PC-9 (cell line): ENCODE measurements around the gene IL20RA. TPM values are rescaled to one million over a fixed set of nuclear protein-coding genes. Genes with fewer than 3 reads are reported as not detected.
A peak's percentile ranks its signal among the peaks of the same experiment; 100 is the strongest.

Experiments used
- BruUV-seq: library from RNA; stranded (reverse); fragments of 400-500 nt; replicated peaks from 2 replicates; lab custom pipeline; 2021; lab: Mats Ljungman, UMichigan
- CTCF ChIA-PET: fragments of 300-600 bp; sonication (Branson Sonifier 250); formaldehyde crosslinking; loops from one replicate; lab custom pipeline; 2022; ENCODE audit warnings: antibody characterized with exemption; lab: Charles Lee
- POLR2A ChIA-PET: fragments of 300-600 bp; sonication (Branson Sonifier 250); formaldehyde crosslinking; loops from one replicate; lab custom pipeline; 2022; ENCODE audit warnings: antibody characterized with exemption; ENCODE audit not compliant: unreplicated experiment; lab: Charles Lee
- DNase-seq, 2 experiments: peaks; one replicate each; pipeline versions ENCODE4 v3.0.0 to v3.0.0-alpha.2; 2015 to 2022; ENCODE audit warnings: mixed read lengths in 1 of 2
- H2AFZ ChIP-seq: fragments of 200-600 bp; sonication (generic); 2 replicates; pipeline ENCODE4 v1.8.1; 2017; ENCODE audit warnings: antibody characterized with exemption
- H3F3A ChIP-seq: fragments of 200-600 bp; sonication (generic); 2 replicates; pipeline ENCODE4 v1.8.1; 2017; ENCODE audit warnings: antibody characterized with exemption, mild to moderate bottlenecking, low read depth; ENCODE audit not compliant: insufficient read depth
- H3K27ac ChIP-seq: fragments of 200-600 bp; sonication (generic); 2 replicates; pipeline ENCODE4 v1.6.1; 2016; ENCODE audit warnings: mixed run types
- H3K27me3 ChIP-seq: fragments of 200-600 bp; sonication (generic); 2 replicates; pipeline ENCODE4 v1.6.1; 2016; ENCODE audit warnings: low read depth, mixed run types; ENCODE audit not compliant: insufficient read depth
- H3K36me3 ChIP-seq: fragments of 200-600 bp; sonication (generic); 2 replicates; pipeline ENCODE4 v1.6.1; 2016; ENCODE audit warnings: low read depth, mixed run types
- H3K4me1 ChIP-seq: fragments of 200-600 bp; sonication (generic); replicated peaks from 2 replicates; pipeline ENCODE4 v1.6.1; 2016; ENCODE audit warnings: mixed run types; ENCODE audit not compliant: insufficient read depth
- H3K4me2 ChIP-seq: fragments of 200-600 bp; sonication (generic); 2 replicates; pipeline ENCODE4 v1.6.1; 2017; ENCODE audit warnings: mixed run types
- H3K4me3 ChIP-seq: fragments of 200-600 bp; sonication (generic); 2 replicates; pipeline ENCODE4 v1.6.1; 2016; ENCODE audit warnings: mixed run types
- H3K79me2 ChIP-seq: fragments of 200-600 bp; sonication (generic); 2 replicates; pipeline ENCODE4 v1.6.1; 2017; ENCODE audit warnings: low read depth, mixed run types
- H3K9me2 ChIP-seq: fragments of 200-600 bp; sonication (generic); 2 replicates; pipeline ENCODE4 v1.8.1; 2017; ENCODE audit warnings: mild to moderate bottlenecking; ENCODE audit not compliant: insufficient read depth
- H3K9me3 ChIP-seq: fragments of 200-600 bp; sonication (generic); 2 replicates; pipeline ENCODE4 v1.8.1; 2016; ENCODE audit warnings: low read depth; ENCODE audit not compliant: insufficient read depth
- H4K20me1 ChIP-seq: fragments of 200-600 bp; sonication (generic); 2 replicates; pipeline ENCODE4 v1.8.1; 2017; ENCODE audit not compliant: insufficient read depth
- EZH2 ChIP-seq: fragments of 200-600 bp; sonication (generic); IDR thresholded peaks from 2 replicates; pipeline ENCODE4 v1.8.0; 2017; ENCODE audit warnings: antibody characterized with exemption, low read depth
- intact Hi-C: fragments of 100-400 bp; cut with micrococcal nuclease; formaldehyde crosslinking; loops from one replicate; pipeline ENCODE4 v1.10.0; 2022; ENCODE audit not compliant: unreplicated experiment
- total RNA-seq: library from RNA; stranded (reverse); gene quantifications from 2 replicates; pipeline ENCODE4 v1.2.3, GENCODE V29; 2021
- TF ChIP-seq, protein P1 (sequence below): fragments of 200-600 bp; sonication (generic); conservative IDR thresholded peaks from 2 replicates; pipeline ENCODE4 v1.6.1; 2017; ENCODE audit warnings: mixed run types, antibody characterized with exemption, mild to moderate bottlenecking, moderate library complexity

Gene IL20RA
- total RNA-seq, 1 experiment from 2014 or later, result 2.5 TPM

DNA sequence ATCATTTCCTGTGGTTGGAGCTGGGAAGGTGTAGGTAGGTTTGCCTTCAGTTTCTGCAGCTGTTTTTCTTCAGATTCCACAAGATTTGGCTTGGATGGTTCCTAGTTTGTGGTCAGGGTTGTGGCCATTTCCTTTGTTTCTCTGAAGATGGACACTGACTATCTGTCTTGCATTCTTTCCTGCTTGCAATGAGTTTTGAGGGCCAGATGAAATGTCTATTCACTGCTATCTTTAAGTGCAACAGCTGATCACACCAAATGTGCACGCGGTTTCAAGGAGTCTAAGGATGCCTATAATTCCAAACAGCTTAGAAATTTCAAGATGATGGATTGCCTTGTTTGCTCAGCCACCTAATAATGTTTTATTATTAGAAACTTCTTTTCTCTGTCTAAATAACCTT, 28.4 kb downstream of the IL20RA start:
- intact Hi-C loops, result no loop called here
- H3K9me2 ChIP-seq, result no peaks in the 10 kb centered on the region
- H3K4me1 ChIP-seq, result peaks cover 25% of the 10 kb centered on the region
- no peaks in the 10 kb centered on the region for H3K79me2 ChIP-seq
- peaks cover 15% of the 10 kb centered on the region; the same call in 1 of the 2 replicates for H3K36me3 ChIP-seq
- no TSS peak for BruUV-seq
- H4K20me1 ChIP-seq, result no peaks in the 10 kb centered on the region
- TF ChIP-seq, protein P1, sequence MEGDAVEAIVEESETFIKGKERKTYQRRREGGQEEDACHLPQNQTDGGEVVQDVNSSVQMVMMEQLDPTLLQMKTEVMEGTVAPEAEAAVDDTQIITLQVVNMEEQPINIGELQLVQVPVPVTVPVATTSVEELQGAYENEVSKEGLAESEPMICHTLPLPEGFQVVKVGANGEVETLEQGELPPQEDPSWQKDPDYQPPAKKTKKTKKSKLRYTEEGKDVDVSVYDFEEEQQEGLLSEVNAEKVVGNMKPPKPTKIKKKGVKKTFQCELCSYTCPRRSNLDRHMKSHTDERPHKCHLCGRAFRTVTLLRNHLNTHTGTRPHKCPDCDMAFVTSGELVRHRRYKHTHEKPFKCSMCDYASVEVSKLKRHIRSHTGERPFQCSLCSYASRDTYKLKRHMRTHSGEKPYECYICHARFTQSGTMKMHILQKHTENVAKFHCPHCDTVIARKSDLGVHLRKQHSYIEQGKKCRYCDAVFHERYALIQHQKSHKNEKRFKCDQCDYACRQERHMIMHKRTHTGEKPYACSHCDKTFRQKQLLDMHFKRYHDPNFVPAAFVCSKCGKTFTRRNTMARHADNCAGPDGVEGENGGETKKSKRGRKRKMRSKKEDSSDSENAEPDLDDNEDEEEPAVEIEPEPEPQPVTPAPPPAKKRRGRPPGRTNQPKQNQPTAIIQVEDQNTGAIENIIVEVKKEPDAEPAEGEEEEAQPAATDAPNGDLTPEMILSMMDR, result no peak
- TF ChIP-seq EZH2, result no peak
- ChIA-PET POLR2A (no interaction called here), CTCF (no interaction called here)
- peaks cover 8% of the 10 kb centered on the region; the same call in 1 of the 2 replicates for H3F3A ChIP-seq
- DNase-seq, result peak in 1 of 2 experiments; percentile 35
- H3K4me2 ChIP-seq, result no peak overlapping the region
- H3K27me3 ChIP-seq, result no peaks in the 10 kb centered on the region
- no peak overlapping the region for H2AFZ ChIP-seq
- H3K27ac ChIP-seq, result no peak overlapping the region
- no peak overlapping the region for H3K4me3 ChIP-seq
- H3K9me3 ChIP-seq, result 0 out of 2 replicates have a peak, but pooled peaks cover 6% of the 10 kb centered on the region

DNA sequence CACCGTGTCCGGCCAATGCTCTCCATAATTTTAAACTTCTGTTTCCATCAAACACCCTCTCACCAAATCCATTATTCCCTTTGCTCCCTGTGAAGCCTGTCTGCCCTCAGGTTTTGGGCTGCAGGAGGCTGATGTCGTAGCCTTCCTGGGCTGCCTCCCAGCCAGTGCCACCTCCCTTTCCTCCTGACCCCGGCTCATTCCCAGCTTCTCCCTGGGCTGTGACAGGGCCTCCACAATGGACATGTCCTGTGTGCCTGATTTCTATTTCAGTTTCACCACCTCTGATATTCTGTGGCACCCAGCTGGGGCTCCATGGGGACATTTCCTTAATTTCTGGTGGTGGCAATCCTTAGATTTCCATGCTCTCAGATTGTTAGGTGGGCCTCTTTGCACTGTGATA, 28.8 kb downstream of the IL20RA start:
- Histone ChIP-seq H3K27ac (no peak overlapping the region), H3K4me2 (no peak overlapping the region), H3F3A (peaks cover 8% of the 10 kb centered on the region; the same call in 1 of the 2 replicates), H3K79me2 (no peaks in the 10 kb centered on the region), H3K27me3 (no peaks in the 10 kb centered on the region), H2AFZ (no peak overlapping the region), H3K4me3 (no peak overlapping the region), H3K9me3 (peaks cover 6% of the 10 kb centered on the region; the same call in 1 of the 2 replicates), H3K9me2 (no peaks in the 10 kb centered on the region), H3K36me3 (peaks cover 12% of the 10 kb centered on the region; the same call in 1 of the 2 replicates), H3K4me1 (peaks cover 27% of the 10 kb centered on the region), H4K20me1 (no peaks in the 10 kb centered on the region)
- intact Hi-C loops, result no loop called here
- DNase-seq, result peak in 1 of 2 experiments; percentile 32
- BruUV-seq, result no TSS peak
- POLR2A ChIA-PET, result interaction anchor here (0.7 kb wide), 1 partner anchor 198 kb away, joined by 4 read pairs; no protein-coding TSS in a partner anchor
- CTCF ChIA-PET, result no interaction called here
- TF ChIP-seq, protein P1, result no peak
- TF ChIP-seq EZH2, result no peak

DNA sequence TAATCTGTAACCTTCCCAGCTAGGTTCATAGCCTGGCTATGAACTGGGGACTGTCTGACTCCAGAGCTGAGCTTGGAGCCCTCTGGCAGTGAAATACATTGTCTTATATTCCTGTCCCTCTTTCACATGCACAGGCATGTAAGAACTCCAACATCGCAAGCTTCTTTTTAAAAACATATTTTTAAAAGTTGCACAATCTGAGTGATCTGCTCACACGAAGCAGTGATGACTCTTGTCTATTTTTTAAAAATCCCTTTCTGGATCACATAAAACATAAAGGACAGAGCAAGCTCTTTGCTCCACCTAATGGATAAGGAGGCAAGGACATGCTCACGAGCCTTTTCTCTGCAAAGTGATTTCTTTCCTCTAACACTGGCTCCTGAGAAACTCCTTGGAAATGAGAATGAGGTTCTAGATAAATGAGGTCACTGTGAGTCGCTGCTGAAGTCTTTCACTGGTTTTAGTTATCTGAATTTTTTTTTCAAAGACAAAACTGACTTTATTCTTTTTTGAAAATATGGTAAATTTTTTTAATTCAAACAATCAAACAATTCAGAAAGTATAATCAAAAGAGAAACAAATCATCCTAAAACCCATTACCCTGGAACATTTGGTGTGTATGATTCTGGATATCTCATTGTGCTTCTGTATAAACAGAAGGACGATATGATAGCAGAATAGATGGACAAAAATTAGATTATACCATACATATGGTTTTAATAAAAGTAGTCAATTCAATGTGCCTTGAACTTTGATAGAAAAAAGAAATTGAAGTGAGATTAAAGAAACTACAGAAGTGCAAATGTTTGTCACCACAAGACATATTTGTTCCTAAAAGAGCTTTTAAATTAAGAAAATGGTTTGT, 30.8 kb downstream of the IL20RA start:
- no peak for TF ChIP-seq EZH2
- TF ChIP-seq, protein P1, result peak; percentile 81
- no peak overlapping the region for H3K4me3 ChIP-seq
- BruUV-seq, result no TSS peak
- no peaks in the 10 kb centered on the region; the same call in 1 of the 2 replicates for H3K9me3 ChIP-seq
- peaks cover 34% of the 10 kb centered on the region for H3K4me1 ChIP-seq
- peaks cover 8% of the 10 kb centered on the region; the same call in 1 of the 2 replicates for H3F3A ChIP-seq
- ChIA-PET CTCF (interaction anchor here (0.7 to 1.7 kb wide), 3 partner anchors 25 to 176 kb away, joined by 4 to 5 read pairs (median 5); no protein-coding TSS in a partner anchor), POLR2A (interaction anchor here (0.7 kb wide), 1 partner anchor 533 kb away, joined by 6 read pairs; no protein-coding TSS in a partner anchor)
- no peaks in the 10 kb centered on the region for H4K20me1 ChIP-seq
- H3K79me2 ChIP-seq, result no peaks in the 10 kb centered on the region
- no peaks in the 10 kb centered on the region for H3K27me3 ChIP-seq
- no peaks in the 10 kb centered on the region for H3K9me2 ChIP-seq
- H3K36me3 ChIP-seq, result peaks cover 12% of the 10 kb centered on the region
- peak overlapping the region; percentile 1; the same call in 1 of the 2 replicates for H3K27ac ChIP-seq
- no peak overlapping the region for H2AFZ ChIP-seq
- intact Hi-C loops, result loop anchor here (1.0 kb wide), 1 partner anchor 46 kb away; no protein-coding TSS in a partner anchor
- no peak overlapping the region for H3K4me2 ChIP-seq
- DNase-seq, result peak; percentile 15 to 52
